HCT116 (cell line): ENCODE results near the gene TOX2. TPM values are rescaled to one million over a fixed set of nuclear protein-coding genes. Genes with fewer than 3 reads are reported as not detected.
A peak's percentile ranks its signal among the peaks of the same experiment; 100 is the strongest.

Experiments
- ATAC-seq: fragments of 200-7000 bp; cut with Tn5 transposase; 2 replicates; pipeline ENCODE4 v1.9.1; 2020; ENCODE audit warnings: mild to moderate bottlenecking, moderate library complexity
- BruUV-seq: library from RNA; stranded (reverse); fragments of 400-500 nt; replicated peaks from 2 replicates; lab custom pipeline; 2021; lab: Mats Ljungman, UMichigan
- CTCF ChIA-PET: fragments of 300-600 bp; sonication (Branson Sonifier 250); formaldehyde crosslinking; loops from one replicate; lab custom pipeline; 2021; ENCODE audit warnings: antibody characterized with exemption; lab: Charles Lee
- POLR2A ChIA-PET: fragments of 300-600, 350-600 bp; sonication (Branson Sonifier 250); formaldehyde crosslinking; loops from one replicate; lab custom pipeline; 2021; ENCODE audit warnings: antibody characterized with exemption; lab: Charles Lee
- RAD21 ChIA-PET, 2 experiments: fragments of 300-600 bp; sonication (Branson Sonifier 250); formaldehyde crosslinking; loops; one replicate each; lab custom pipeline; 2023; ENCODE audit warnings: low total read pairs in 2 of 2; ENCODE audit not compliant: uncharacterized antibody in 2 of 2, unreplicated experiment in 2 of 2, low non-redundant PET in 1 of 2; lab: Charles Lee
- DNase-seq: peaks from one replicate; pipeline ENCODE4 v3.0.0-alpha.2; 2010; ENCODE audit warnings: low read depth, low spot score
- H2AFZ ChIP-seq: fragments of 200-600 bp; shearing (Covaris generic), sonication (generic); 2 replicates; pipeline ENCODE4 v1.6.1; 2017; ENCODE audit warnings: low read depth, mixed run types, mixed read lengths, antibody characterized with exemption, low read length; ENCODE audit not compliant: poor library complexity, severe bottlenecking
- H3K27ac ChIP-seq: 2 replicates; pipeline ENCODE4 v1.5.1; 2012; ENCODE audit warnings: low read depth, low read length
- H3K27me3 ChIP-seq: fragments of 200-600 bp; sonication (generic); 2 replicates; pipeline ENCODE4 v1.6.1; 2016; ENCODE audit warnings: mixed run types, low read length, mixed read lengths; ENCODE audit not compliant: insufficient read depth
- H3K36me3 ChIP-seq, 2 experiments: fragments of 200-500 bp in 1 of 2; fragments of 200-600 bp in 1 of 2; sonication (Bioruptor generic) in 1 of 2; sonication (generic) in 1 of 2; 2 replicates each; pipeline versions ENCODE4 v1.5.1 to v1.6.1; 2014 to 2016; ENCODE audit warnings: low read length in 2 of 2, inconsistent platforms in 1 of 2, mixed read lengths in 1 of 2, mixed run types in 1 of 2; ENCODE audit not compliant: insufficient read depth in 2 of 2, control insufficient read depth in 1 of 2
- H3K4me1 ChIP-seq, 2 experiments: fragments of 200-600 bp in 1 of 2; sonication (generic) in 1 of 2; 2 replicates each; pipeline versions ENCODE4 v1.5.1 to v1.6.1; 2012 to 2017; ENCODE audit warnings: low read length in 2 of 2, inconsistent platforms in 1 of 2, mild to moderate bottlenecking in 1 of 2, mixed read lengths in 1 of 2, mixed run types in 1 of 2, moderate library complexity in 1 of 2; ENCODE audit not compliant: insufficient read depth in 2 of 2, control insufficient read depth in 1 of 2
- H3K4me2 ChIP-seq: fragments of 200-600 bp; sonication (generic); 2 replicates; pipeline ENCODE4 v1.6.1; 2017; ENCODE audit warnings: mixed run types, low read length, mixed read lengths
- H3K4me3 ChIP-seq, 2 experiments: fragments of 200-600 bp in 1 of 2; sonication (generic) in 1 of 2; replicated peaks in 1 of 2; 2 replicates each; pipeline ENCODE4 v1.5.1; 2011 to 2016; ENCODE audit warnings: low read length in 2 of 2, control low read depth in 1 of 2, low read depth in 1 of 2, mild to moderate bottlenecking in 1 of 2, mixed read lengths in 1 of 2, mixed run types in 1 of 2
- H3K79me2 ChIP-seq: fragments of 200-600 bp; sonication (generic); 2 replicates; pipeline ENCODE4 v1.6.1; 2017; ENCODE audit warnings: mild to moderate bottlenecking, mixed run types, low read length, moderate library complexity, mixed read lengths; ENCODE audit not compliant: insufficient read depth
- H3K9ac ChIP-seq: fragments of 200-600 bp; sonication (generic); 2 replicates; pipeline ENCODE4 v1.6.1; 2016; ENCODE audit warnings: low read length, mixed read lengths
- H3K9me2 ChIP-seq: fragments of 200-600 bp; sonication (generic), shearing (Covaris generic); 2 replicates; pipeline ENCODE4 v1.6.1; 2017; ENCODE audit warnings: mixed run types, mild to moderate bottlenecking, moderate library complexity; ENCODE audit not compliant: insufficient read depth
- H3K9me3 ChIP-seq, 2 experiments: fragments of 200-500 bp in 1 of 2; fragments of 200-600 bp in 1 of 2; sonication (Bioruptor generic) in 1 of 2; sonication (generic) in 1 of 2; 2 replicates each; pipeline ENCODE4 v1.6.1; 2014 to 2017; ENCODE audit warnings: low read length in 2 of 2, mixed read lengths in 2 of 2, inconsistent platforms in 1 of 2, low read depth in 1 of 2, mild to moderate bottlenecking in 1 of 2, mixed run types in 1 of 2, moderate library complexity in 1 of 2; ENCODE audit not compliant: control insufficient read depth in 1 of 2, insufficient read depth in 1 of 2
- H4K20me1 ChIP-seq: fragments of 200-600 bp; sonication (generic), shearing (Covaris generic); 2 replicates; pipeline ENCODE4 v1.6.1; 2017; ENCODE audit warnings: mixed run types, mild to moderate bottlenecking, moderate library complexity; ENCODE audit not compliant: insufficient read depth
- EGR1 ChIP-seq: IDR thresholded peaks from 2 replicates; pipeline ENCODE4 v1.6.1; 2012; ENCODE audit warnings: low read depth
- FOSL1 ChIP-seq: IDR thresholded peaks from 2 replicates; pipeline ENCODE4 v1.6.1; 2012; ENCODE audit warnings: low read depth
- JUND ChIP-seq: IDR thresholded peaks from 2 replicates; pipeline ENCODE4 v1.6.1; 2012
- RAD21 ChIP-seq: IDR thresholded peaks from 2 replicates; pipeline ENCODE4 v1.6.1; 2012; ENCODE audit warnings: low read depth, mild to moderate bottlenecking
- SP1 ChIP-seq: IDR thresholded peaks from 2 replicates; pipeline ENCODE4 v1.6.1; 2012; ENCODE audit warnings: low read depth
- SRF ChIP-seq: IDR thresholded peaks from 2 replicates; pipeline ENCODE4 v1.6.1; 2012; ENCODE audit warnings: low read depth
- TCF7L2 ChIP-seq: IDR thresholded peaks from 2 replicates; pipeline ENCODE4 v1.7.0; 2011; ENCODE audit warnings: borderline replicate concordance, inconsistent platforms; ENCODE audit not compliant: insufficient read depth, insufficient read length; ENCODE audit errors: extremely low read depth
- ZNF274 ChIP-seq: fragments of 200-500 bp; sonication (Bioruptor generic); IDR thresholded peaks from 2 replicates; pipeline ENCODE4 v1.6.1; 2014; ENCODE audit warnings: mild to moderate bottlenecking, low read depth, low read length, inconsistent platforms
- intact Hi-C: fragments of 100-400 bp; cut with micrococcal nuclease; formaldehyde crosslinking; loops from 2 replicates; pipeline ENCODE4 v1.10.0; 2022
- total RNA-seq: library from RNA; stranded (reverse); gene quantifications from one replicate; pipeline ENCODE4 v1.2.1, GENCODE V29; 2021; ENCODE audit not compliant: unreplicated experiment
- TF ChIP-seq, protein P1 (sequence below): IDR thresholded peaks from 2 replicates; pipeline ENCODE4 v1.6.1; 2012
- TF ChIP-seq, protein P2 (sequence below): IDR thresholded peaks from 2 replicates; pipeline ENCODE4 v1.6.1; 2012; ENCODE audit warnings: low read depth

The TOX2 gene
- total RNA-seq, 1 experiment from 2014 or later, result 39.6 TPM

DNA sequence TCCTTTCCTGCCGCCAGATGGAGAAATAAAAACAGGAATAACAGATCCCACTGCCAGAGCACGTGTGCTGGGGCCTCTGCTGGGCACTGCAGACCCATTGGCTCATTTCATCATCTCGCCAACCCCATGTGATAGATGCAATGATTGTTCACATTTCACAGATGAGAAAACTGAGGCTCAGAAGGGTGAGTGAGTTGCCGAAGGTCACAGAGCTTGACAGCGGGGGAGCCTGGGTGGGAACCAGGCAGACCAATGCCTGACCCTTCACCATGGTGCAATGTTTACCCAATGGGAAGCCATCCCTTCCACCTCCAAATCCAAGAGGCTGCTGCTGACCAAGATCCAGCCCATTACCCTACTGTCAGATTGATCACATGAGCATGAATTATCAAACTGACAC, 167.2 kb downstream of the TOX2 start (continued):
- TF ChIP-seq TCF7L2 (no peak), JUND (no peak), EGR1 (no peak)

DNA sequence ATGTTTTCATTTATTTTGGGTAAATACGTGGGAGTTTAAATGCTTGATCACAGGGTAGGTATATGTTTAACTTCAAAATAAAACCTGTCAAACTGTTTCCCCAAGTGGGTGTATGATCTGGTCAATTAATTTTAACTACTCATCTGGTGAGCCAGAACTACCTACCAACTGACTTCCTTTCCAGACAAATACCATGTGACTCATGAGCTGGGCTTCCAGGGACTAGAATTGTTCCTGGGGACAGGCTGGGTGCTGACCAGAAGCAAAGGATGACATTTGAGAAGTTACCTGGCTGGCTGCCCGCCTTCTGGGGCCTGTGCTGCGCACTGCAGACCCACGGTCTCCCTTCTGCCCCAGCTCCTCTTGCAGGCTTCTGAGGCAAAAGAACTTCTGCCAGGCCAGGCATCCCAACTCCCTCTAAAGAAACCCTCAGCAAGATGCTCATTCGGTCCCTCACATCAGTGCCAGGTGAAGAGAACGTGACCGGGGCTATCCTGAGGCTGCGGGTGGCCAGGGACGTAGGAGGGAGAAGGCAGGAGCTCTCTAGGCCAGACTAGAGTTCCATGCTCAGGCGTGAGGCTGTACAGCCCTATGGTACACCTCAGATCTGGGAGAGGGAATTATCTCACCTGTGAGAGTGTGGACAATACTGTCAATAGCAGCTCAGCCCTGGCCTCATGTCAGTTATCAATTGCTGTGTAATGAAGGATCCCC, 168.7 kb downstream of the TOX2 start:
- Histone ChIP-seq H3K4me2 (peak overlapping the region; percentile 25), H3K4me1 (peaks cover 7 to 19% of the 10 kb centered on the region in 2 experiments), H3K9me2 (no peaks in the 10 kb centered on the region), H3K9me3 (no peaks in the 10 kb centered on the region), H4K20me1 (no peaks in the 10 kb centered on the region), H3K36me3 (no peaks in the 10 kb centered on the region), H3K9ac (no peak overlapping the region), H2AFZ (peak overlapping the region; percentile 57), H3K27me3 (no peaks in the 10 kb centered on the region), H3K79me2 (no peaks in the 10 kb centered on the region), H3K27ac (0 out of 2 replicates have a peak overlapping the region, but pooled peaks have one; percentile 22), H3K4me3 (no peak overlapping the region)
- RAD21 ChIA-PET, result interaction anchor here in 1 of 2 experiments (0.8 to 1.2 kb wide), 2 partner anchors 9 to 358 kb away, joined by 3 read pairs; no protein-coding TSS in a partner anchor
- ATAC-seq (peak; percentile 61), DNase-seq (peak; percentile 29)
- BruUV-seq, result no TSS peak
- POLR2A ChIA-PET, result interaction anchor here (1.5 kb wide), 1 partner anchor 333 kb away, joined by 3 read pairs; no protein-coding TSS in a partner anchor
- intact Hi-C loops, result loop anchor here (5.0 to 10.0 kb wide), 2 partner anchors 169 to 546 kb away; partner anchors contain the start of gene TOX2
- TF ChIP-seq, protein P1, sequence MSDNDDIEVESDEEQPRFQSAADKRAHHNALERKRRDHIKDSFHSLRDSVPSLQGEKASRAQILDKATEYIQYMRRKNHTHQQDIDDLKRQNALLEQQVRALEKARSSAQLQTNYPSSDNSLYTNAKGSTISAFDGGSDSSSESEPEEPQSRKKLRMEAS, result peak; percentile 26; the same call in 1 of the 2 replicates
- TF ChIP-seq RAD21 (no peak), JUND (no peak), SP1 (peak; percentile 25; the same call in 1 of the 2 replicates), SRF (no peak), ZNF274 (no peak), FOSL1 (peak; percentile 39; the same call in 1 of the 2 replicates)
- TF ChIP-seq, protein P2, sequence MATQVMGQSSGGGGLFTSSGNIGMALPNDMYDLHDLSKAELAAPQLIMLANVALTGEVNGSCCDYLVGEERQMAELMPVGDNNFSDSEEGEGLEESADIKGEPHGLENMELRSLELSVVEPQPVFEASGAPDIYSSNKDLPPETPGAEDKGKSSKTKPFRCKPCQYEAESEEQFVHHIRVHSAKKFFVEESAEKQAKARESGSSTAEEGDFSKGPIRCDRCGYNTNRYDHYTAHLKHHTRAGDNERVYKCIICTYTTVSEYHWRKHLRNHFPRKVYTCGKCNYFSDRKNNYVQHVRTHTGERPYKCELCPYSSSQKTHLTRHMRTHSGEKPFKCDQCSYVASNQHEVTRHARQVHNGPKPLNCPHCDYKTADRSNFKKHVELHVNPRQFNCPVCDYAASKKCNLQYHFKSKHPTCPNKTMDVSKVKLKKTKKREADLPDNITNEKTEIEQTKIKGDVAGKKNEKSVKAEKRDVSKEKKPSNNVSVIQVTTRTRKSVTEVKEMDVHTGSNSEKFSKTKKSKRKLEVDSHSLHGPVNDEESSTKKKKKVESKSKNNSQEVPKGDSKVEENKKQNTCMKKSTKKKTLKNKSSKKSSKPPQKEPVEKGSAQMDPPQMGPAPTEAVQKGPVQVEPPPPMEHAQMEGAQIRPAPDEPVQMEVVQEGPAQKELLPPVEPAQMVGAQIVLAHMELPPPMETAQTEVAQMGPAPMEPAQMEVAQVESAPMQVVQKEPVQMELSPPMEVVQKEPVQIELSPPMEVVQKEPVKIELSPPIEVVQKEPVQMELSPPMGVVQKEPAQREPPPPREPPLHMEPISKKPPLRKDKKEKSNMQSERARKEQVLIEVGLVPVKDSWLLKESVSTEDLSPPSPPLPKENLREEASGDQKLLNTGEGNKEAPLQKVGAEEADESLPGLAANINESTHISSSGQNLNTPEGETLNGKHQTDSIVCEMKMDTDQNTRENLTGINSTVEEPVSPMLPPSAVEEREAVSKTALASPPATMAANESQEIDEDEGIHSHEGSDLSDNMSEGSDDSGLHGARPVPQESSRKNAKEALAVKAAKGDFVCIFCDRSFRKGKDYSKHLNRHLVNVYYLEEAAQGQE, result no peak
- CTCF ChIA-PET, result interaction anchor here (0.6 to 1.7 kb wide), 5 partner anchors 239 to 634 kb away, joined by 3 to 11 read pairs (median 3); no protein-coding TSS in a partner anchor
